Adrenal gland (tissue), 12 donors: ENCODE results near the gene TNIP2. TPM values are rescaled to one million over a fixed set of nuclear protein-coding genes. Genes with fewer than 3 reads are reported as not detected.

Source experiments
- DNase-seq, 7 donors: peaks; one replicate each; pipeline ENCODE4 v3.0.0-alpha.2; 2019 to 2020
- H3K27ac ChIP-seq, 5 donors: fragments of 200-600 bp; sonication (generic) in 4 of 5; 1 replicate in 3 of 5; 2 replicates in 2 of 5; pipeline versions ENCODE4 v1.5.1 to v1.8.0; 2016 to 2020; ENCODE audit warnings: mild to moderate bottlenecking in 1 of 5
- H3K27me3 ChIP-seq: fragments of 200-600 bp; 2 replicates; pipeline ENCODE4 v1.8.0; 2021
- H3K36me3 ChIP-seq, 2 donors: fragments of 200-600 bp; replicated peaks in 1 of 2; 1 replicate in 1 of 2; 2 replicates in 1 of 2; pipeline versions ENCODE4 v1.5.1 to v1.8.0; 2018 to 2022
- H3K4me1 ChIP-seq, 2 donors: fragments of 200-600 bp; replicated peaks in 1 of 2; 1 replicate in 1 of 2; 2 replicates in 1 of 2; pipeline versions ENCODE4 v1.5.1 to v1.8.0; 2018 to 2021
- H3K4me3 ChIP-seq, 4 donors: fragments of 200-600 bp; sonication (generic) in 3 of 4; one replicate each; pipeline ENCODE4 v1.5.1; 2016 to 2018
- H3K9me3 ChIP-seq, 3 donors: fragments of 200-600 bp; sonication (generic) in 1 of 3; replicated peaks in 1 of 3; 1 replicate in 2 of 3; 2 replicates in 1 of 3; pipeline versions ENCODE4 v1.5.1 to v1.8.0; 2016 to 2021
- POLR2A ChIP-seq, 2 donors: fragments of 450-650 bp; IDR thresholded peaks; one replicate each; pipeline ENCODE4 v1.6.1; 2017; ENCODE audit warnings: antibody characterized with exemption in 2 of 2, mild to moderate bottlenecking in 2 of 2, moderate library complexity in 1 of 2
- WGBS, 4 donors: extraction: QIAGEN DNeasy Blood & Tissue Kit in 2 of 4; methylation state at CpG; one replicate each; pipeline versions ENCODE4 v1.1.5 to v1.1.7; 2013 to 2017; 5-methylcytosine and 5-hydroxymethylcytosine counted together
- intact Hi-C, 2 donors: fragments of 100-400 bp; cut with DNase I; formaldehyde crosslinking; loops; one replicate each; pipeline versions ENCODE4 v1.14.1 to v1.15.0; 2022 to 2023
- polyA plus RNA-seq, 3 donors: library from polyadenylated mRNA; stranded (reverse); fragments of 200-250 nt in 2 of 3; fragments of 350-450 nt in 1 of 3; fragmentation: Illumina TruSeq in 1 of 3; extraction: RNeasy Lipid Tissue Mini Kit (QIAGEN cat#74804) in 1 of 3; gene quantifications; one replicate each; pipeline ENCODE4 v1.2.3, GENCODE V29; 2013 to 2014
- total RNA-seq, 9 donors: library from RNA; depleted of rRNA in 4 of 9; stranded (reverse); fragments of >200 nt in 4 of 9; fragments of 120-200 nt in 1 of 9; fragmentation: NEBNext Ultra II Directional in 1 of 9; extraction: Animal tissue kit (Norgen Biotek cat#: 25700) in 1 of 9; gene quantifications; one replicate each; pipeline versions ENCODE4 v1.1.0 to v1.2.4, GENCODE V29; 2013 to 2023
- TF ChIP-seq, protein P1 (sequence below), 6 experiments: fragments of 450-650 bp in 4 of 6; fragments of 200-600 bp in 2 of 6; sonication (generic) in 1 of 6; IDR thresholded peaks; 1 replicate in 5 of 6; 2 replicates in 1 of 6; pipeline versions ENCODE4 v1.5.1 to v1.8.0; 2016 to 2021; ENCODE audit warnings: antibody characterized with exemption in 6 of 6, mild to moderate bottlenecking in 2 of 6, moderate library complexity in 1 of 6
- donor health status: healthy with polysubstance abuse.
- donor health status: Bipolar disorder and iron deficiency.
- donor health status: DM: yes; HTN: yes; CAD: no.
- donor health status: DM: no; HTN: no; CAD: no.
- donor health status: DM: no; HTN: no; CAD: no.
- donor health status: DM: yes; HTN: yes; CAD: no.

TNIP2 gene
- total and polyA plus RNA-seq, 12 donors: 7.8 to 57.7 (median 35.7) TPM

DNA sequence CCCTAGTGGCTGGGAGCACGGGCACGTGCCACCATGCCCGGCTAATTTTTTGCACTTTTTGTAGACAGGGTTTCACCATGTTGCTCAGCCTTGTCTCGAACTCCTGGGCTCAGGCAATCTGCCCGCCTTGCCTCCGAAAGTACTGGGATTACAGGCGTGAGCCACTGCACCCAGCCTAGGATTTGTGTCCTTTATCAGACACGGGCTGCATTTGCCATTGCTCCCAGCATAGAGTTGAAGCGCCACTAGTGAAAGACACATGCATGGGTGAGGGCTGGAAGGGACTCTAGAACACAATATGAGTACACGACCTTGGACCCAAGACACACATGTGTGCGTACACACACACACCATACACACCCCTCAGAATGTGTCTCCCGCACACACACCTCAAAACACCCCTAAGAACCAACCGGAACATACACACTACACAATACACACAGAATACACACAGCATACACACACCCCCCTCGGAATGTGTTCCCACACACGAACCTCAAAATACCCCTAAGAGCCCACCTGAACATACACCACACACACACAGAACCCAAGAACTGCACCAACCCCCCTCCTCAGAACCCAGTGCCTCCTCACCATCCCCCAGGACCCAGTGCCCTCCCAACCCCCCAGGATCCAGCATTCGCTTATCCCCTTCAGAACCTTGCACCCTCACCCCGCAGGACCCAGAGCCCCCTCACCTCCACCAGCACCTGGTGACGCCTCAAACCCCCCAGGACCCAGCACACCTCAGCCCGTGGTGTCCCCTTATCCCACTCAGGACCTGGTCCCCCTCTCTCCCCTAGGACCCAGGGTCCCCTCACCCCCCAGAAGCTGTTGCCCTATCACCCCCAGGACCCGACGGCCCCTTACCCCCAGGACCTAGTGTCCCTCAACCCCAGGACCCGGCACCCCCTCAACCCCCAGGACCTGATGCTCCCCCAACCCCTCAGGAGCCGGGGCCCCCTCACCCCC lies 1.0 kb downstream of the TNIP2 start:
- H3K27ac ChIP-seq: peak overlapping the region in 1 of 5 donors; percentile 91
- no peak for DNase-seq
- peaks cover 8 to 10% of the 10 kb centered on the region in 2 donors for H3K4me1 ChIP-seq
- 58 to 63% (median 60%) methylated on average over 21 to 23 of the region's 23 CpGs for WGBS, 4 donors
- H3K9me3 ChIP-seq: no peaks in the 10 kb centered on the region
- H3K27me3 ChIP-seq: no peaks in the 10 kb centered on the region
- TF ChIP-seq, protein P1, sequence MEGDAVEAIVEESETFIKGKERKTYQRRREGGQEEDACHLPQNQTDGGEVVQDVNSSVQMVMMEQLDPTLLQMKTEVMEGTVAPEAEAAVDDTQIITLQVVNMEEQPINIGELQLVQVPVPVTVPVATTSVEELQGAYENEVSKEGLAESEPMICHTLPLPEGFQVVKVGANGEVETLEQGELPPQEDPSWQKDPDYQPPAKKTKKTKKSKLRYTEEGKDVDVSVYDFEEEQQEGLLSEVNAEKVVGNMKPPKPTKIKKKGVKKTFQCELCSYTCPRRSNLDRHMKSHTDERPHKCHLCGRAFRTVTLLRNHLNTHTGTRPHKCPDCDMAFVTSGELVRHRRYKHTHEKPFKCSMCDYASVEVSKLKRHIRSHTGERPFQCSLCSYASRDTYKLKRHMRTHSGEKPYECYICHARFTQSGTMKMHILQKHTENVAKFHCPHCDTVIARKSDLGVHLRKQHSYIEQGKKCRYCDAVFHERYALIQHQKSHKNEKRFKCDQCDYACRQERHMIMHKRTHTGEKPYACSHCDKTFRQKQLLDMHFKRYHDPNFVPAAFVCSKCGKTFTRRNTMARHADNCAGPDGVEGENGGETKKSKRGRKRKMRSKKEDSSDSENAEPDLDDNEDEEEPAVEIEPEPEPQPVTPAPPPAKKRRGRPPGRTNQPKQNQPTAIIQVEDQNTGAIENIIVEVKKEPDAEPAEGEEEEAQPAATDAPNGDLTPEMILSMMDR (IDR thresholded peaks at IDR 0.05): no peak
- TF ChIP-seq POLR2A (IDR thresholded peaks at IDR 0.05): no peak
- H3K36me3 ChIP-seq: no peaks in the 10 kb centered on the region
- intact Hi-C loops: no loop called here
- H3K4me3 ChIP-seq: peak overlapping the region; percentile 25 to 78 (median 63)

DNA sequence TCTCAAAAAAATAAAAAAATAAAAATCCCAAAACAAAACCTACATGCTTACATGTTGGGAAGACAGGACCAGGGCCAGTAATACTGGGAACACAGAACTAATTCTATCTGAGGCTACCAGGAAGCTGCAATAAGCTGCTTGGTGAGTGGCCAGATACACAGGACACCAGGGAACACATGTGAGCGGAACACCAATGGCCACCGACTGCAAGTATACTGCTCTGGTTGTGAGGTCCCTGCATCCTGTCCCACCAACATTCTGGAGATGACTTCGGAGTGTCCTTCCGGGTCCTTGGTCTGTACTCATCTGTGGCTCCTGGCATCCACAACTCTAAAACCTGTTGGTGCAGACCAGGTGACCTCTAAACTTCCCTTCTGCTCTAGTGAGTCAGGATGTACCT lies 2.7 kb downstream of the TNIP2 start:
- intact Hi-C loops: no loop called here
- peaks cover 8 to 10% of the 10 kb centered on the region in 2 donors for H3K4me1 ChIP-seq

DNA sequence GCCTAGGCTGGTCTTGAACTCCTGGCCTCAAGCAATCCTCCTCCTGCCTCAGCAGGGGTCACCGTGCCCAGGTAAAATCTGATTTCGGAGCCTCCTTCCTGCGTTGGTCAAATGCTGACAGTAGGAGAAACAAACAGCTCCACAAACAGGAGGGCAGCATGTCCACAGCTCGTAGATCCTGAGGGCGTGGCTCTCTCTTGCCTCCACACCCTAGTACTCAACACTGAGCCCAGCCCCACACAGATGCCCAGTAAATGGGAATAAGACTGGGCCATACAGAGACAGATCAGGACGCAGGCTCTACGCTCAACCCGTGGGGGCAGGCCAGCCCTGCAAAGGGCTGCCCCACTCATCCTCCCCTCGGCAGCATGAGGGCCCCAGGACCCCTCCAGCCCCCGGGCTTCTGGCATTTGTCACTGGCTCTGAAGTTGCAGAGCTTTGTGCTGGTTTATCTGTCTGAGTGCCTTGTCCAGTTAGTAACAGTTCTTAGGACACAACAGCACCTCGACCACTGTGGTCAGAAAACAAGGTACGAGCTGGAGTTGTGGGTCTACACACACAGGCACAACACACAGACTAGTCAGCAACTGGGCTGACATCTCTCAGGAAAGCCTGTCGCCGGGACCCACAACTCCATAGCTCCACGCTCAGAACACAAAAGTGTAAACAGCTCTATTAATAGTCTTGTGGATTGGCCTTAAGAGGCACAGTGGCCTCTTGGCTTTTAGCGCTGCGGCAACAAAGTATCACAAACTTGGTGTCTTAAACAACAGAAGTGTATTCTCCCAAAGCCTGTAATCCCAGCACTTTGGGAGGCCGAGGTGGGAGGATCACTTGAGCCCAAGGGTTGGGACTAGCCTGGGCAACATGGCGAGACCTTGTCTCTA lies 5.2 kb downstream of the TNIP2 start:
- H3K27ac ChIP-seq: no peak overlapping the region
- DNase-seq: no peak
- TF ChIP-seq, protein P1 (IDR thresholded peaks at IDR 0.05): no peak
- no peak for TF ChIP-seq POLR2A (IDR thresholded peaks at IDR 0.05)
- H3K9me3 ChIP-seq: no peaks in the 10 kb centered on the region
- H3K36me3 ChIP-seq: peaks cover 0 to 16% of the 10 kb centered on the region in 2 donors
- 85 to 94% (median 86%) methylated on average over 16 to 19 of the region's 19 CpGs for WGBS, 4 donors
- peaks cover 18 to 20% of the 10 kb centered on the region in 2 donors for H3K4me1 ChIP-seq
- intact Hi-C loops: no loop called here
- no peak overlapping the region for H3K4me3 ChIP-seq
- no peaks in the 10 kb centered on the region for H3K27me3 ChIP-seq

More for the DNA sequence above, 2.7 kb downstream of the TNIP2 start:
- Histone ChIP-seq H3K36me3 (no peaks in the 10 kb centered on the region), H3K27ac (no peak overlapping the region), H3K9me3 (no peaks in the 10 kb centered on the region), H3K4me3 (no peak overlapping the region), H3K27me3 (no peaks in the 10 kb centered on the region)
- TF ChIP-seq, protein P1 (IDR thresholded peaks at IDR 0.05): no peak
- TF ChIP-seq POLR2A (IDR thresholded peaks at IDR 0.05): no peak
- 84 to 100% (median 96%) methylated on average over 1 to 4 of the region's 4 CpGs for WGBS, 4 donors
- DNase-seq: no peak
